HepG2 (cell line): ENCODE measurements around the gene OSBPL3. TPM values are rescaled to one million over a fixed set of nuclear protein-coding genes. Genes with fewer than 3 reads are reported as not detected.

Source experiments
- ATAC-seq: fragments of 200-7000 bp; cut with Tn5 transposase; 3 replicates; pipeline ENCODE4 v1.9.1; 2020; ENCODE audit warnings: mild to moderate bottlenecking, moderate library complexity
- BruUV-seq: library from RNA; stranded (reverse); fragments of 400-500 nt; replicated peaks from 2 replicates; lab custom pipeline; 2021; lab: Mats Ljungman, UMichigan
- CTCF ChIA-PET: fragments of 300-600 bp; formaldehyde crosslinking; extraction: SDS; loops from one replicate; lab custom pipeline; 2021; ENCODE audit warnings: low total read pairs, inconsistent platforms, low intra/inter-chr PET ratio; lab: Yijun Ruan, JAX
- POLR2A ChIA-PET: fragments of 350-600 bp; sonication (Branson Sonifier 250); formaldehyde crosslinking; loops from one replicate; lab custom pipeline; 2020; ENCODE audit warnings: antibody characterized with exemption, inconsistent platforms; lab: Yijun Ruan, JAX
- DNase-seq: peaks from one replicate; pipeline ENCODE4 v3.0.0-alpha.2; 2015; ENCODE audit warnings: low spot score
- FAIRE-seq: peaks from 3 replicates; lab custom pipeline; 2011; peaks lifted over from hg19 to GRCh38; lab: Jason Lieb, UNC
- H2AFZ ChIP-seq: one replicate; pipeline ENCODE4 v1.6.1; 2011; ENCODE audit warnings: low read length, inconsistent platforms
- H3K27ac ChIP-seq: fragments of 300-600 bp; 3 replicates; pipeline ENCODE4 v1.8.0; 2011; ENCODE audit warnings: mixed run types, mild to moderate bottlenecking, mixed read lengths, low read length, inconsistent platforms; ENCODE audit not compliant: insufficient read depth; ENCODE audit errors: extremely low read length
- H3K27me3 ChIP-seq, 2 experiments: fragments of 200-600 bp in 1 of 2; 2 replicates in 1 of 2; 3 replicates in 1 of 2; pipeline versions ENCODE4 v1.6.0 to v1.8.0; 2011; ENCODE audit warnings: low read length in 2 of 2, mild to moderate bottlenecking in 2 of 2, moderate library complexity in 2 of 2, inconsistent platforms in 1 of 2; ENCODE audit not compliant: insufficient read depth in 2 of 2, control insufficient read depth in 1 of 2
- H3K36me3 ChIP-seq, 2 experiments: fragments of 200-600 bp in 1 of 2; replicated peaks in 1 of 2; 2 replicates in 1 of 2; 3 replicates in 1 of 2; pipeline versions ENCODE4 v1.5.1 to v1.8.0; 2011; ENCODE audit warnings: low read length in 2 of 2, inconsistent platforms in 1 of 2; ENCODE audit not compliant: insufficient read depth in 2 of 2, control insufficient read depth in 1 of 2
- H3K4me1 ChIP-seq: 2 replicates; pipeline ENCODE4 v1.5.1; 2012; ENCODE audit warnings: low read length, inconsistent platforms; ENCODE audit not compliant: insufficient read depth
- H3K4me2 ChIP-seq: 2 replicates; pipeline ENCODE4 v1.6.0; 2011; ENCODE audit warnings: low read depth, low read length, inconsistent platforms
- H3K4me3 ChIP-seq, 3 experiments: fragments of 200-600 bp in 1 of 3; sonication (generic), shearing (Covaris generic) in 1 of 3; replicated peaks in 1 of 3; 2 replicates each; pipeline ENCODE4 v1.5.1; 2011 to 2016; ENCODE audit warnings: low read length in 3 of 3, inconsistent platforms in 2 of 3, low read depth in 2 of 3, mild to moderate bottlenecking in 2 of 3, control low read depth in 1 of 3, mixed read lengths in 1 of 3; ENCODE audit not compliant: insufficient read depth in 1 of 3
- H3K79me2 ChIP-seq: one replicate; pipeline ENCODE4 v1.6.1; 2011; ENCODE audit warnings: low read length, inconsistent platforms; ENCODE audit not compliant: insufficient read depth
- H3K9ac ChIP-seq: 2 replicates; pipeline ENCODE4 v1.6.0; 2011; ENCODE audit warnings: mild to moderate bottlenecking, low read depth, low read length, inconsistent platforms; ENCODE audit not compliant: insufficient read depth
- H3K9me3 ChIP-seq: 2 replicates; pipeline ENCODE4 v1.5.1; 2012; ENCODE audit warnings: mild to moderate bottlenecking, low read length
- H4K20me1 ChIP-seq: 2 replicates; pipeline ENCODE4 v1.6.0; 2011; ENCODE audit warnings: inconsistent platforms, mild to moderate bottlenecking, low read length, moderate library complexity; ENCODE audit not compliant: insufficient read depth
- GTF2F1 ChIP-seq: fragments of 150-350 bp; IDR thresholded peaks from 2 replicates; pipeline ENCODE4 v1.6.1; 2014; ENCODE audit warnings: low read length
- IRF2 ChIP-seq: IDR thresholded peaks from 2 replicates; pipeline ENCODE4 v1.6.1; 2018; ENCODE audit warnings: missing genetic modification reagents, missing compliant biosample characterization
- MAZ ChIP-seq, 2 experiments: sonication (generic) in 1 of 2; formaldehyde crosslinking in 1 of 2; IDR thresholded peaks; 2 replicates each; pipeline versions ENCODE4 v1.5.0 to v1.6.1; 2012 to 2020; ENCODE audit warnings: low read depth in 2 of 2, mild to moderate bottlenecking in 2 of 2, borderline replicate concordance in 1 of 2, improper control_type of control experiment in 1 of 2, low read length in 1 of 2, missing genetic modification reagents in 1 of 2, moderate library complexity in 1 of 2
- RAD51 ChIP-seq: fragments of 450-650 bp; IDR thresholded peaks from 2 replicates; pipeline ENCODE4 v1.6.1; 2016; ENCODE audit warnings: borderline replicate concordance
- ZFAT ChIP-seq: sonication (generic); formaldehyde crosslinking; conservative IDR thresholded peaks from 2 replicates; pipeline ENCODE4 v1.8.1; 2023; ENCODE audit warnings: missing genetic modification reagents, inconsistent platforms
- WGBS: methylation state at CpG from one replicate; pipeline ENCODE4 v1.1.6; 2017; ENCODE audit warnings: low lambda C conversion rate; 5-methylcytosine and 5-hydroxymethylcytosine counted together
- in situ Hi-C: cut with HindIII; loops from 2 replicates; pipeline ENCODE4 v1.10.0; 2017; ENCODE audit warnings: low pct_unique_long_range_greater_than_20kb; ENCODE audit not compliant: extremely low pct_ligation_motif_present
- intact Hi-C: fragments of 100-400 bp; cut with micrococcal nuclease; formaldehyde crosslinking; loops from one replicate; pipeline ENCODE4 v1.10.0; 2022; ENCODE audit not compliant: unreplicated experiment
- polyA plus RNA-seq, 8 experiments: library from polyadenylated mRNA; depleted of rRNA in 3 of 8; stranded (reverse) in 7 of 8; unstranded in 1 of 8; fragments of >200 nt; fragmentation: Illumina TruSeq in 4 of 8; extraction: Trizol in 4 of 8; gene quantifications; 2 replicates each; pipeline versions ENCODE4 v1.2.1 to v1.2.3, GENCODE V29; 2011 to 2016; ENCODE audit warnings: low read depth in 4 of 8, missing spikeins in 1 of 8, mixed read lengths in 1 of 8; ENCODE audit not compliant: insufficient read depth in 1 of 8
- total RNA-seq, 5 experiments: library from RNA; depleted of rRNA; stranded (reverse); fragments of >200 nt; fragmentation: Illumina TruSeq; extraction: Trizol; gene quantifications; 2 replicates each; pipeline ENCODE4 v1.2.3, GENCODE V29; 2016; ENCODE audit warnings: low read depth in 1 of 5
- TF ChIP-seq, protein P1 (sequence below): sonication (generic); formaldehyde crosslinking; IDR thresholded peaks from 2 replicates; pipeline ENCODE4 v1.4.0; 2020; ENCODE audit warnings: missing genetic modification reagents, borderline replicate concordance
- TF ChIP-seq, protein P2 (sequence below): sonication (generic); formaldehyde crosslinking; IDR thresholded peaks from 2 replicates; pipeline ENCODE4 v1.4.0; 2020; ENCODE audit warnings: missing genetic modification reagents
- TF ChIP-seq, protein P3 (sequence below): IDR thresholded peaks from 2 replicates; pipeline ENCODE4 v1.6.1; 2018; ENCODE audit warnings: missing genetic modification reagents, mild to moderate bottlenecking, missing compliant biosample characterization
- TF ChIP-seq, protein P4 (sequence below): sonication (generic); formaldehyde crosslinking; IDR thresholded peaks from 2 replicates; pipeline ENCODE4 v1.9.0; 2021; ENCODE audit warnings: missing genetic modification reagents, mild to moderate bottlenecking, borderline replicate concordance

Gene OSBPL3
- total and polyA plus RNA-seq, 2 of the 13 experiments (the other 11 are each of a cell fraction or from before 2014, with no cell fraction given) = 8.8 to 28.9 TPM

DNA sequence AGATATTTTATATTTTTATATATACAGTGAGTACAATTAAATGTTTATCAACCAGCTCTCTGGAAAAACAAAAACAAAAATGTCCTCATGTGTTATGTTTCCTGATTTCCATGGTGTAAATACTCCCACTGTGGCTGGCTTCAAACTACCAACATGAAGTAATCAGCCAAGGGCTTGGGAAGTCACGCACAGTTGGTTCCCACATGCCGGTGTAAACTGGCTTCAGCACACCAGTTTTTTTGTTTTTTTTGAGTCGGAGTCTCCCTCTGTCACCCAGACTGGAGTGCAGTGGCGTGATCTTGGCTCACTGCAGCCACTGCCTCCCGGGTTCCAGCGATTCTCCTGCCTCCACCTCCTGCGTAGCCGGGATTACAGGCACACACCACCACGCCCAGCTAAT lies 11.8 kb downstream of the OSBPL3 start:
- intact Hi-C loops = no loop called here
- BruUV-seq = no TSS peak

DNA sequence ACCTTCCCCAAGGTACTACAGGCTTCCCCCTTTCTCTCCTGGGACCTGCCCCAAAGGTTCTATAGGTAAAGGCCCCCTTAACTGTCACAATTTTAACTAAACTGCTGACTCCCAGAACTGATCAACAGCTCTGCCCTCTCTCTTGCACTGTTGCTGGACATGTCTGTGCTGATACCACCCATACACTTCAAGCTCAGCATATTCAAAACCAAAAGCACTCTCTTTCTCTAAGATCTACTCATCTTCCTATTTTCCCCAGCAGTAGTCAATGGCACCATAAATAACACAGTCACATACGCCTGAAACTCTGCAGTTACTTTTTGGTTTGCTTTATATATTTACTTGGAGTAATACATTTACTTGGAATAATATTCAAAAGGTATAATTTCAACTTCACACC lies 12.3 kb downstream of the OSBPL3 start:
- no peaks in the 10 kb centered on the region for H3K36me3 ChIP-seq
- no peak overlapping the region for H3K4me2 ChIP-seq
- peaks cover 47% of the 10 kb centered on the region for H3K4me1 ChIP-seq
- ChIA-PET POLR2A (no interaction called here), CTCF (no interaction called here)
- ATAC-seq (no peak), FAIRE-seq (no peak), DNase-seq (no peak)
- no TSS peak for BruUV-seq
- no peak overlapping the region for H2AFZ ChIP-seq
- H4K20me1 ChIP-seq = no peaks in the 10 kb centered on the region; the same call in 1 of the 2 replicates
- intact Hi-C loops = no loop called here
- H3K9me3 ChIP-seq = no peaks in the 10 kb centered on the region
- in situ Hi-C loops = no loop called here
- H3K9ac ChIP-seq = no peak overlapping the region
- H3K4me3 ChIP-seq = no peak overlapping the region
- no peak overlapping the region for H3K27ac ChIP-seq
- no peaks in the 10 kb centered on the region for H3K27me3 ChIP-seq
- 98% methylated on average over 1 of the region's 1 CpG for WGBS
- peaks cover 96% of the 10 kb centered on the region for H3K79me2 ChIP-seq
- TF ChIP-seq MAZ (IDR thresholded peaks at IDR 0.05; ENCODE audit: borderline replicate concordance, low read depth, low read length) = no peak
- TF ChIP-seq MAZ (CRISPR knock-in tag; IDR thresholded peaks at IDR 0.05; ENCODE audit: low read depth) = no peak
- TF ChIP-seq, protein P1, sequence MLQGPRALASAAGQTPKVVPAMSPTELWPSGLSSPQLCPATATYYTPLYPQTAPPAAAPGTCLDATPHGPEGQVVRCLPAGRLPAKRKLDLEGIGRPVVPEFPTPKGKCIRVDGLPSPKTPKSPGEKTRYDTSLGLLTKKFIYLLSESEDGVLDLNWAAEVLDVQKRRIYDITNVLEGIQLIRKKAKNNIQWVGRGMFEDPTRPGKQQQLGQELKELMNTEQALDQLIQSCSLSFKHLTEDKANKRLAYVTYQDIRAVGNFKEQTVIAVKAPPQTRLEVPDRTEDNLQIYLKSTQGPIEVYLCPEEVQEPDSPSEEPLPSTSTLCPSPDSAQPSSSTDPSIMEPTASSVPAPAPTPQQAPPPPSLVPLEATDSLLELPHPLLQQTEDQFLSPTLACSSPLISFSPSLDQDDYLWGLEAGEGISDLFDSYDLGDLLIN (CRISPR knock-in tag) = no peak
- TF ChIP-seq, protein P2, sequence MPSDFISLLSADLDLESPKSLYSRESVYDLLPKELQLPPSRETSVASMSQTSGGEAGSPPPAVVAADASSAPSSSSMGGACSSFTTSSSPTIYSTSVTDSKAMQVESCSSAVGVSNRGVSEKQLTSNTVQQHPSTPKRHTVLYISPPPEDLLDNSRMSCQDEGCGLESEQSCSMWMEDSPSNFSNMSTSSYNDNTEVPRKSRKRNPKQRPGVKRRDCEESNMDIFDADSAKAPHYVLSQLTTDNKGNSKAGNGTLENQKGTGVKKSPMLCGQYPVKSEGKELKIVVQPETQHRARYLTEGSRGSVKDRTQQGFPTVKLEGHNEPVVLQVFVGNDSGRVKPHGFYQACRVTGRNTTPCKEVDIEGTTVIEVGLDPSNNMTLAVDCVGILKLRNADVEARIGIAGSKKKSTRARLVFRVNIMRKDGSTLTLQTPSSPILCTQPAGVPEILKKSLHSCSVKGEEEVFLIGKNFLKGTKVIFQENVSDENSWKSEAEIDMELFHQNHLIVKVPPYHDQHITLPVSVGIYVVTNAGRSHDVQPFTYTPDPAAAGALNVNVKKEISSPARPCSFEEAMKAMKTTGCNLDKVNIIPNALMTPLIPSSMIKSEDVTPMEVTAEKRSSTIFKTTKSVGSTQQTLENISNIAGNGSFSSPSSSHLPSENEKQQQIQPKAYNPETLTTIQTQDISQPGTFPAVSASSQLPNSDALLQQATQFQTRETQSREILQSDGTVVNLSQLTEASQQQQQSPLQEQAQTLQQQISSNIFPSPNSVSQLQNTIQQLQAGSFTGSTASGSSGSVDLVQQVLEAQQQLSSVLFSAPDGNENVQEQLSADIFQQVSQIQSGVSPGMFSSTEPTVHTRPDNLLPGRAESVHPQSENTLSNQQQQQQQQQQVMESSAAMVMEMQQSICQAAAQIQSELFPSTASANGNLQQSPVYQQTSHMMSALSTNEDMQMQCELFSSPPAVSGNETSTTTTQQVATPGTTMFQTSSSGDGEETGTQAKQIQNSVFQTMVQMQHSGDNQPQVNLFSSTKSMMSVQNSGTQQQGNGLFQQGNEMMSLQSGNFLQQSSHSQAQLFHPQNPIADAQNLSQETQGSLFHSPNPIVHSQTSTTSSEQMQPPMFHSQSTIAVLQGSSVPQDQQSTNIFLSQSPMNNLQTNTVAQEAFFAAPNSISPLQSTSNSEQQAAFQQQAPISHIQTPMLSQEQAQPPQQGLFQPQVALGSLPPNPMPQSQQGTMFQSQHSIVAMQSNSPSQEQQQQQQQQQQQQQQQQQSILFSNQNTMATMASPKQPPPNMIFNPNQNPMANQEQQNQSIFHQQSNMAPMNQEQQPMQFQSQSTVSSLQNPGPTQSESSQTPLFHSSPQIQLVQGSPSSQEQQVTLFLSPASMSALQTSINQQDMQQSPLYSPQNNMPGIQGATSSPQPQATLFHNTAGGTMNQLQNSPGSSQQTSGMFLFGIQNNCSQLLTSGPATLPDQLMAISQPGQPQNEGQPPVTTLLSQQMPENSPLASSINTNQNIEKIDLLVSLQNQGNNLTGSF (CRISPR knock-in tag) = no peak

More for the DNA sequence above, 11.8 kb downstream of the OSBPL3 start:
- no peak overlapping the region for H3K9ac ChIP-seq
- no peak overlapping the region for H3K4me2 ChIP-seq
- no peaks in the 10 kb centered on the region for H3K27me3 ChIP-seq
- no peak overlapping the region for H3K27ac ChIP-seq
- WGBS = 98% methylated on average over 9 of the region's 9 CpGs
- TF ChIP-seq, protein P3, sequence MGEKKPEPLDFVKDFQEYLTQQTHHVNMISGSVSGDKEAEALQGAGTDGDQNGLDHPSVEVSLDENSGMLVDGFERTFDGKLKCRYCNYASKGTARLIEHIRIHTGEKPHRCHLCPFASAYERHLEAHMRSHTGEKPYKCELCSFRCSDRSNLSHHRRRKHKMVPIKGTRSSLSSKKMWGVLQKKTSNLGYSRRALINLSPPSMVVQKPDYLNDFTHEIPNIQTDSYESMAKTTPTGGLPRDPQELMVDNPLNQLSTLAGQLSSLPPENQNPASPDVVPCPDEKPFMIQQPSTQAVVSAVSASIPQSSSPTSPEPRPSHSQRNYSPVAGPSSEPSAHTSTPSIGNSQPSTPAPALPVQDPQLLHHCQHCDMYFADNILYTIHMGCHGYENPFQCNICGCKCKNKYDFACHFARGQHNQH = no peak
- no peak for TF ChIP-seq GTF2F1
- no peak for TF ChIP-seq RAD51
- no peak for TF ChIP-seq ZFAT (CRISPR knock-in tag)
- TF ChIP-seq, protein P4, sequence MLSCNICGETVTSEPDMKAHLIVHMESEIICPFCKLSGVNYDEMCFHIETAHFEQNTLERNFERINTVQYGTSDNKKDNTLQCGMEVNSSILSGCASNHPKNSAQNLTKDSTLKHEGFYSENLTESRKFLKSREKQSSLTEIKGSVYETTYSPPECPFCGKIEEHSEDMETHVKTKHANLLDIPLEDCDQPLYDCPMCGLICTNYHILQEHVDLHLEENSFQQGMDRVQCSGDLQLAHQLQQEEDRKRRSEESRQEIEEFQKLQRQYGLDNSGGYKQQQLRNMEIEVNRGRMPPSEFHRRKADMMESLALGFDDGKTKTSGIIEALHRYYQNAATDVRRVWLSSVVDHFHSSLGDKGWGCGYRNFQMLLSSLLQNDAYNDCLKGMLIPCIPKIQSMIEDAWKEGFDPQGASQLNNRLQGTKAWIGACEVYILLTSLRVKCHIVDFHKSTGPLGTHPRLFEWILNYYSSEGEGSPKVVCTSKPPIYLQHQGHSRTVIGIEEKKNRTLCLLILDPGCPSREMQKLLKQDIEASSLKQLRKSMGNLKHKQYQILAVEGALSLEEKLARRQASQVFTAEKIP = no peak
- TF ChIP-seq IRF2 (CRISPR knock-in tag) = no peak
- H3K4me3 ChIP-seq = no peak overlapping the region
- ChIA-PET POLR2A (no interaction called here), CTCF (no interaction called here)
- peaks cover 96% of the 10 kb centered on the region for H3K79me2 ChIP-seq
- in situ Hi-C loops = no loop called here
- ATAC-seq (no peak), DNase-seq (no peak), FAIRE-seq (no peak)
- H3K4me1 ChIP-seq = peaks cover 51% of the 10 kb centered on the region
- H2AFZ ChIP-seq = no peak overlapping the region
- H3K9me3 ChIP-seq = no peaks in the 10 kb centered on the region
- H4K20me1 ChIP-seq = no peaks in the 10 kb centered on the region; the same call in 1 of the 2 replicates
- H3K36me3 ChIP-seq = no peaks in the 10 kb centered on the region
